GM12875 (cell line): ENCODE measurements around the gene FBXL15.

ENCODE experiments used
- H3K4me3 ChIP-seq: one replicate; pipeline ENCODE4 v1.5.1; 2011; ENCODE audit warnings: low read depth, low read length, control low read depth
- CTCF ChIP-seq: IDR thresholded peaks from 2 replicates; pipeline ENCODE4 v1.5.1; 2011; ENCODE audit warnings: low read depth, mild to moderate bottlenecking, control low read depth, inconsistent platforms, low read length, moderate library complexity, borderline replicate concordance; ENCODE audit not compliant: insufficient read depth

FBXL15 gene

GRCh38 chr10:102398172-102399020 is 22.2 kb upstream of the FBXL15 start:
- H3K4me3 ChIP-seq = no peak overlapping the region
- no peak for TF ChIP-seq CTCF

- peak overlapping the region; percentile 44 for H3K4me3 ChIP-seq
- TF ChIP-seq CTCF = peak; percentile 96
Measured at GRCh38 chr10:102399217-102400021, 21.2 kb upstream of the FBXL15 start.

GRCh38 chr10:102400076-102400475 is 20.6 kb upstream of the FBXL15 start:
- TF ChIP-seq CTCF = no peak
- no peak overlapping the region for H3K4me3 ChIP-seq

- TF ChIP-seq CTCF = no peak
- no peak overlapping the region for H3K4me3 ChIP-seq
Measured at GRCh38 chr10:102400598-102401341, 19.9 kb upstream of the FBXL15 start.

GRCh38 chr10:102401342-102401654 is 19.3 kb upstream of the FBXL15 start:
- no peak for TF ChIP-seq CTCF
- no peak overlapping the region for H3K4me3 ChIP-seq

GRCh38 chr10:102401735-102402511 is 18.7 kb upstream of the FBXL15 start:
- no peak overlapping the region for H3K4me3 ChIP-seq
- TF ChIP-seq CTCF = no peak
